ENCODE measurements around the gene MAPK7.

MAPK7 gene

DNA sequence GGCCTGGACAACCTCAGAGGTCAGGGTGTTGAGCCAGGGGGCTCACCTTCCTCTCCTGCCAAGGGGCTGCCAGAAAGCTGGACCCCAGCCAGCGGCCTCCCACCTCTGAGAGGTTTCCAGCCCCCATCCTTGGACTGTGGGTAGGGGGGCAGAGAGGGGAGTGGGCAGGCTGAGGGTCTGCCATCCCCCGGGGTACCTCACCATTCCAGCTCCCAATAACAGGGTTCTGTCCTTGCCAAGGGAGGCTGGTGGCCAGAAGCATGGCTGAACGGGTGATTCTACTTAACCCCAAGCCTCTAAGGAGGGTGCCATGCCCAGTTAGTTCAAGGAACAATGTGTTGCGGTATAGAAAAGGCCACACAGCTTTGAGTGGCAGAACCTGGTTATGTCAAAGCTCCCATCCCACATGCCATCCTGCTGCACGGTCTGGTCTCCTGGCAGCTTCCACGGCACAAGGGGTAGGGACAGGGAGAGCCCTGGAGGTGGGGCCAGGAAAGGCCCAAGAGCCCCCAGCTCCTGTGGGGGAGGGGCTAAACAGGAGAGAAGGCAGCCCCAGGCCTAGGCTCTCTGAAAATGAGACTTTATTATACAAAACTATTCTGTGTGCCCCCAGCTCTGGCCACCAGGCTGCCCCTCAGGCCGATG, 35.6 kb upstream of the MAPK7 start:
- ChIA-PET CTCF (no interaction called here), POLR2A (ENCODE audit: low non-redundant PET) (no interaction called here)
- H3K27ac ChIP-seq = peak overlapping the region; percentile 7
- TF ChIP-seq, protein P1, sequence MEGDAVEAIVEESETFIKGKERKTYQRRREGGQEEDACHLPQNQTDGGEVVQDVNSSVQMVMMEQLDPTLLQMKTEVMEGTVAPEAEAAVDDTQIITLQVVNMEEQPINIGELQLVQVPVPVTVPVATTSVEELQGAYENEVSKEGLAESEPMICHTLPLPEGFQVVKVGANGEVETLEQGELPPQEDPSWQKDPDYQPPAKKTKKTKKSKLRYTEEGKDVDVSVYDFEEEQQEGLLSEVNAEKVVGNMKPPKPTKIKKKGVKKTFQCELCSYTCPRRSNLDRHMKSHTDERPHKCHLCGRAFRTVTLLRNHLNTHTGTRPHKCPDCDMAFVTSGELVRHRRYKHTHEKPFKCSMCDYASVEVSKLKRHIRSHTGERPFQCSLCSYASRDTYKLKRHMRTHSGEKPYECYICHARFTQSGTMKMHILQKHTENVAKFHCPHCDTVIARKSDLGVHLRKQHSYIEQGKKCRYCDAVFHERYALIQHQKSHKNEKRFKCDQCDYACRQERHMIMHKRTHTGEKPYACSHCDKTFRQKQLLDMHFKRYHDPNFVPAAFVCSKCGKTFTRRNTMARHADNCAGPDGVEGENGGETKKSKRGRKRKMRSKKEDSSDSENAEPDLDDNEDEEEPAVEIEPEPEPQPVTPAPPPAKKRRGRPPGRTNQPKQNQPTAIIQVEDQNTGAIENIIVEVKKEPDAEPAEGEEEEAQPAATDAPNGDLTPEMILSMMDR (conservative IDR thresholded peaks at IDR 0.05; ENCODE audit: low read depth) = no peak
- no peak for DNase-seq (ENCODE audit: low spot score)

DNA sequence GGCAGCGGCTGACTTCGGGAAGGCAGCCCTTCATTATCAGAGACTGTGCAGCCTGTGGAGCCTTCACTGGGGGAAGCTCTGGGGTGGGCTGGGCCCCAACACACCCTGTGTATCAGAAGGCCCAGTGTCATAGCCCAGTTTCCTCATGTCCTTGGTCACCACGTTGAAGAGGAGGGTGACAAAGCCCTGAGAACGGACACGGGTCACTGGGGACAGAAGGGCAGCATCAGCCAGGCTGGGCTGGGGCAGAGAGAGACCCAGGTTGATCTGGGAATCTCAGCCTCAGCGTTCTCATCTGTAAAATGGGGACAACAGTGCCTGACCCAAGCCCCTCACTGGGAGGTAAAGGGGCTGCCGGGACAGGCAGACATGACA, 35.1 kb upstream of the MAPK7 start:
- peak overlapping the region; percentile 7 for H3K27ac ChIP-seq
- ChIA-PET CTCF (no interaction called here), POLR2A (ENCODE audit: low non-redundant PET) (no interaction called here)
- TF ChIP-seq, protein P1 (conservative IDR thresholded peaks at IDR 0.05; ENCODE audit: low read depth) = no peak
- DNase-seq (ENCODE audit: low spot score) = no peak

DNA sequence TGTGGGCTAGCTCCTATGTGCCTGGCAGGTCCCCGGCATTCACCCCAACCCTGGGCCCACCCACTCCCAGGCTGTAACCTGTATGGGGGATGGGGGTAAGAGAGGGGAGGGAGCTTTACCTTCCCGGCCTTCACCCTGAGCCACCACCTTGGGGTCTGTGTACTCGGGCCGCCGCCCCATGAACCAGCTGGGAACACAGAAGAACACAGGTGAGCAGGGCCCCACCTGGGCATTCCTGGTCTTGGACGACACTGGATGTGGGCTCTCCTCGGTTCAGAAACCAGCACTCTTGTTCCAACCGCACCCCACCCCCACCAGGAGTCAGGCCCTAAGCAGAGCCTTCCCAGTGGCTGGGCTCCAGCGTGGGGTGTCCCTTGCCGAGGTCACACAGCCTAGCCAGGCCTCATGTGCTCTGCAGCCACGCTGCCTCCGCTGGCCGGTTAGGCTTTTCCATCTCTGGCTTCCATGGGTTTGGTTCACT, 34.6 kb upstream of the MAPK7 start:
- peak overlapping the region; percentile 7; the same call in 1 of the 2 replicates for H3K27ac ChIP-seq
- CTCF ChIA-PET = no interaction called here
- TF ChIP-seq, protein P1 (conservative IDR thresholded peaks at IDR 0.05; ENCODE audit: low read depth) = no peak
- no peak for DNase-seq (ENCODE audit: low spot score)
- POLR2A ChIA-PET (ENCODE audit: low non-redundant PET) = no interaction called here

DNA sequence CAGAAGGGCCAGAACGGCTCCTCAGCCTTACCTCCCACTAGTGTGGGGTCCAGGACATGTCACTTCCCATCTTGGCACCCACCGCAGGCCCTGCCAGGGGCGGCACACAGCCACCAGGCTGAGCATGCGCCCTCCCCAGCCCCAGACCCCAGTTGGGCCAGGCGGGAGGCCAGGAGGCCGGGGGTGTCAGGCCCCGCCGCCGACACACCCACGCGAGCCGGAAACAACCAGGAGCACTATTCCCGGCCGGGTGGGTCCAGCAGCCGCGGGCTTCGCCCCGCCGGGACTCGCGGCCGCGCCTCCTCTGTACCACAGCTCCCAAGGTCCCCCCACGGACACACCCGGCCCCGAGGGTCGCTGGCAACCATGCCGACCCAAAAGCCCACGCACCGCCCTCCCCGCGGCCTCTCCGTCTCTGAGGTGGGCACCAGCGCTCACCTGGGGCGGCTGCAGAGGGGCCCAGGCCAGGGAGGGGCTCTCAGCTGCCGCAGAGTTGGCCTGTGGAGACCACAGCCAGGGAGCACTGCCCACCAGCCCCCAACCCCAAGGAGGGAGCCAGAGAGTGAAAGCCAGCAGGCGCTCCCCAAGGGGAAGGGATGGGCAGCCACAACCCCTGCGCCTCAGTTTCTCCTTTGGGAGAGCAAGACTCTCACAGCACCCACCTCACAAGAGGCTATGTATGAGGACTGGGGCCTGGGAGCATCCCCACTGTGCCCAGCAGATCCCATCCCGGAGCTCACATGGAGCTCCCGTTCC, 33.8 kb upstream of the MAPK7 start:
- DNase-seq (ENCODE audit: low spot score) = no peak
- peak overlapping the region; percentile 89 for H3K27ac ChIP-seq
- CTCF ChIA-PET = no interaction called here
- POLR2A ChIA-PET (ENCODE audit: low non-redundant PET) = no interaction called here
- TF ChIP-seq, protein P1 (conservative IDR thresholded peaks at IDR 0.05; ENCODE audit: low read depth) = no peak

DNA sequence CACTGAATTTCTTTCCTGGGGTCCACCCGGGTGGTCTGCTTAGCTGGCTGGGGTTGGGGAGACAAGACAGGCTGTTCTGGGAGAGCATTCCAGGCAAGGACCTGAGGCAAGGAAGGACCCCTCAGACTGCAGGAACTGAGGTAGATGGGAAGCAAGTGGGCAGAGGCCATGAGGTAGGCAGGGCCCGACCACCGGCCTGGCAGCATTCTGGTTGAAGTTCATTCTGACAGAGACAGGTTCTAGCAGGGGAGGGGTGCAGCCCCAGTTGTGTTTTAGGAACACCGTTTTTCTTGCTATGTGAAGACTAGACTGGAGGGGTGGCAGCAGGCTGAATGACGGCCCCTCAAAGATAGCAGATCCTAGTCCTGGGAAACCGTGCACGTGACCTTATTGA, 33.2 kb upstream of the MAPK7 start:
- peak overlapping the region; percentile 89 for H3K27ac ChIP-seq
- ChIA-PET POLR2A (ENCODE audit: low non-redundant PET) (no interaction called here), CTCF (no interaction called here)
- TF ChIP-seq, protein P1 (conservative IDR thresholded peaks at IDR 0.05; ENCODE audit: low read depth) = no peak
- no peak for DNase-seq (ENCODE audit: low spot score)

DNA sequence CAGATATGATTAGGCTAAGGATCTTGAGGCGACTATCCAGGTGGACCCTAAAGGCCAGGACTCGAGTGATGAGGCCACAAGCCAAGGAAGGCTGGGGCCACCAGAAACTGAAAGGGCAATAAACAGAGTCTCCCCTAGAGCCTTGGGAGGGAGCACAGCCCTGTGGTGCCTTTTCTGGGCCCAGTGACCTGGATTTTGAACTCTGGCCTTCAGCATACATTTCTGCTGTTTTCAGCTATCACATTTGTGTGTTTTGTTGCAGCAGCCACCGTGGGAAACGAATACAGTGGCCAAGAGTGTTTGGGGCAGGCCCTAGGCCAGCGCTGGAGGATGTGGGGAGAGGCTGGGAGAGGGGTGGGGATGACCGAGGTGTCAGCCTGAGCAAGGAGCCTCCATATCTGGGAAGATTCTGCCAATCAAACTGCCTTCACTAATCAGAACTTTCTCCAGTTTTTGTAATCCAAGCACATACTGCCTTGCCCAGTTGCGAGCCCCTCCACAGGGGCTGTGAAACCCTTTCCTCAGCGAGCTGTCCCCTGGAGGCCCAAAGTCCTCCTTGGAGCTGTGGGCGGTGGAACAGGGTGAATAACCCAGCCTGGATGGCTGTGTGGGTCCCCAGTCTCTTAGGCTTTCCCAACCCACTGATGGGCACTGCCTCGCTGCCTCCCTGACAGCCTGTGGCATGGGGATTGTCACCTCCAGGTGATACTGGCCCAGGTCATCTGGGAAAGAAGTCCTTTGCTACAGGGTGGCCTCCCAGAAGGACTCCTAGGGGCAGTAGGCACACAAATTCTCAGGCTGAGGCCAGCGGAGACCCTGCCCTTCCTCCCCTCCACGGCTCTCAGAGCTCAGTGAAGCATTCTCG, 32.6 kb upstream of the MAPK7 start:
- TF ChIP-seq, protein P1 (conservative IDR thresholded peaks at IDR 0.05; ENCODE audit: low read depth) = no peak
- POLR2A ChIA-PET (ENCODE audit: low non-redundant PET) = no interaction called here
- no peak for DNase-seq (ENCODE audit: low spot score)
- CTCF ChIA-PET = no interaction called here
- H3K27ac ChIP-seq = peak overlapping the region; percentile 89
